ENCODE results near the gene DCTPP1. TPM values are rescaled to one million over a fixed set of nuclear protein-coding genes. Genes with fewer than 3 reads are reported as not detected.

DCTPP1 gene
- total and polyA plus RNA-seq, 2 of the 13 experiments (the other 11 are each of a cell fraction or from before 2014, with no cell fraction given): 54.8 to 74.4 TPM

- TF ChIP-seq ZNF746 (CRISPR knock-in tag; IDR thresholded peaks at IDR 0.05) (no peak; the same call in 1 of the 2 replicates), BORCS8-MEF2B (CRISPR knock-in tag; IDR thresholded peaks at IDR 0.05) (peak; percentile 93), ZNF7 (CRISPR knock-in tag; IDR thresholded peaks at IDR 0.05) (no peak), FOXP1 (IDR thresholded peaks at IDR 0.05) (no peak), FOXP1 (CRISPR knock-in tag; IDR thresholded peaks at IDR 0.05) (no peak), TAF15 (IDR thresholded peaks at IDR 0.05; ENCODE audit: low read depth, low read length, poor library complexity, severe bottlenecking) (no peak), ASH2L (IDR thresholded peaks at IDR 0.05; ENCODE audit: insufficient read length, low read depth, low read length) (peak; percentile 68), HOMEZ (CRISPR knock-in tag; IDR thresholded peaks at IDR 0.05; ENCODE audit: low read depth) (peak; percentile 90), HNF4G (IDR thresholded peaks at IDR 0.05; ENCODE audit: borderline replicate concordance, low read depth, low read length) (peak; percentile 30; the same call in 1 of the 2 replicates), HNF4G (CRISPR knock-in tag; IDR thresholded peaks at IDR 0.05; ENCODE audit: borderline replicate concordance, low read depth) (no peak), DR1 (CRISPR knock-in tag; IDR thresholded peaks at IDR 0.05) (peak; percentile 83), ZFP41 (CRISPR knock-in tag; IDR thresholded peaks at IDR 0.05; ENCODE audit: borderline replicate concordance) (no peak), ZC3H4 (CRISPR knock-in tag; IDR thresholded peaks at IDR 0.05; ENCODE audit: borderline replicate concordance) (no peak), MIER2 (CRISPR knock-in tag; IDR thresholded peaks at IDR 0.05) (peak; percentile 80), ZNF605 (CRISPR knock-in tag; IDR thresholded peaks at IDR 0.05) (peak; percentile 91)
- TF ChIP-seq, protein P1, sequence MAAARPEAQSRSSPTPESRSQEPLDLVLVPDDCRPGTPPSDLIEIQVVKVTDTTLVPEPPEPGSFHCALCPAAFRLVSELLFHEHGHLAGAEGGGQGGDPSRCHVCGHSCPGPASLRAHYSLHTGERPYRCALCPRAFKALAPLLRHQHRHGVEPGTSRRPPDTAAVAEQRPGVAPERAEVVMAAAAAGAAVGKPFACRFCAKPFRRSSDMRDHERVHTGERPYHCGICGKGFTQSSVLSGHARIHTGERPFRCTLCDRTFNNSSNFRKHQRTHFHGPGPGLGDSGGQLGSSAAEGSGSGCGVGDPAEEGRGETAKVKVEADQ (CRISPR knock-in tag; IDR thresholded peaks at IDR 0.05; ENCODE audit: borderline replicate concordance): 0 out of 2 replicates have a peak, but pooled peaks have one; percentile 65
- TF ChIP-seq, protein P2, sequence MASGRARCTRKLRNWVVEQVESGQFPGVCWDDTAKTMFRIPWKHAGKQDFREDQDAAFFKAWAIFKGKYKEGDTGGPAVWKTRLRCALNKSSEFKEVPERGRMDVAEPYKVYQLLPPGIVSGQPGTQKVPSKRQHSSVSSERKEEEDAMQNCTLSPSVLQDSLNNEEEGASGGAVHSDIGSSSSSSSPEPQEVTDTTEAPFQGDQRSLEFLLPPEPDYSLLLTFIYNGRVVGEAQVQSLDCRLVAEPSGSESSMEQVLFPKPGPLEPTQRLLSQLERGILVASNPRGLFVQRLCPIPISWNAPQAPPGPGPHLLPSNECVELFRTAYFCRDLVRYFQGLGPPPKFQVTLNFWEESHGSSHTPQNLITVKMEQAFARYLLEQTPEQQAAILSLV (CRISPR knock-in tag; IDR thresholded peaks at IDR 0.05; ENCODE audit: borderline replicate concordance): no peak
- TF ChIP-seq, protein P3, sequence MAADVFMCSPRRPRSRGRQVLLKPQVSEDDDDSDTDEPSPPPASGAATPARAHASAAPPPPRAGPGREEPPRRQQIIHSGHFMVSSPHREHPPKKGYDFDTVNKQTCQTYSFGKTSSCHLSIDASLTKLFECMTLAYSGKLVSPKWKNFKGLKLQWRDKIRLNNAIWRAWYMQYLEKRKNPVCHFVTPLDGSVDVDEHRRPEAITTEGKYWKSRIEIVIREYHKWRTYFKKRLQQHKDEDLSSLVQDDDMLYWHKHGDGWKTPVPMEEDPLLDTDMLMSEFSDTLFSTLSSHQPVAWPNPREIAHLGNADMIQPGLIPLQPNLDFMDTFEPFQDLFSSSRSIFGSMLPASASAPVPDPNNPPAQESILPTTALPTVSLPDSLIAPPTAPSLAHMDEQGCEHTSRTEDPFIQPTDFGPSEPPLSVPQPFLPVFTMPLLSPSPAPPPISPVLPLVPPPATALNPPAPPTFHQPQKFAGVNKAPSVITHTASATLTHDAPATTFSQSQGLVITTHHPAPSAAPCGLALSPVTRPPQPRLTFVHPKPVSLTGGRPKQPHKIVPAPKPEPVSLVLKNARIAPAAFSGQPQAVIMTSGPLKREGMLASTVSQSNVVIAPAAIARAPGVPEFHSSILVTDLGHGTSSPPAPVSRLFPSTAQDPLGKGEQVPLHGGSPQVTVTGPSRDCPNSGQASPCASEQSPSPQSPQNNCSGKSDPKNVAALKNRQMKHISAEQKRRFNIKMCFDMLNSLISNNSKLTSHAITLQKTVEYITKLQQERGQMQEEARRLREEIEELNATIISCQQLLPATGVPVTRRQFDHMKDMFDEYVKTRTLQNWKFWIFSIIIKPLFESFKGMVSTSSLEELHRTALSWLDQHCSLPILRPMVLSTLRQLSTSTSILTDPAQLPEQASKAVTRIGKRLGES (CRISPR knock-in tag; IDR thresholded peaks at IDR 0.05; ENCODE audit: borderline replicate concordance): peak; percentile 52; the same call in 1 of the 2 replicates
- TF ChIP-seq, protein P4, sequence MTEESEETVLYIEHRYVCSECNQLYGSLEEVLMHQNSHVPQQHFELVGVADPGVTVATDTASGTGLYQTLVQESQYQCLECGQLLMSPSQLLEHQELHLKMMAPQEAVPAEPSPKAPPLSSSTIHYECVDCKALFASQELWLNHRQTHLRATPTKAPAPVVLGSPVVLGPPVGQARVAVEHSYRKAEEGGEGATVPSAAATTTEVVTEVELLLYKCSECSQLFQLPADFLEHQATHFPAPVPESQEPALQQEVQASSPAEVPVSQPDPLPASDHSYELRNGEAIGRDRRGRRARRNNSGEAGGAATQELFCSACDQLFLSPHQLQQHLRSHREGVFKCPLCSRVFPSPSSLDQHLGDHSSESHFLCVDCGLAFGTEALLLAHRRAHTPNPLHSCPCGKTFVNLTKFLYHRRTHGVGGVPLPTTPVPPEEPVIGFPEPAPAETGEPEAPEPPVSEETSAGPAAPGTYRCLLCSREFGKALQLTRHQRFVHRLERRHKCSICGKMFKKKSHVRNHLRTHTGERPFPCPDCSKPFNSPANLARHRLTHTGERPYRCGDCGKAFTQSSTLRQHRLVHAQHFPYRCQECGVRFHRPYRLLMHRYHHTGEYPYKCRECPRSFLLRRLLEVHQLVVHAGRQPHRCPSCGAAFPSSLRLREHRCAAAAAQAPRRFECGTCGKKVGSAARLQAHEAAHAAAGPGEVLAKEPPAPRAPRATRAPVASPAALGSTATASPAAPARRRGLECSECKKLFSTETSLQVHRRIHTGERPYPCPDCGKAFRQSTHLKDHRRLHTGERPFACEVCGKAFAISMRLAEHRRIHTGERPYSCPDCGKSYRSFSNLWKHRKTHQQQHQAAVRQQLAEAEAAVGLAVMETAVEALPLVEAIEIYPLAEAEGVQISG (CRISPR knock-in tag; IDR thresholded peaks at IDR 0.05): peak; percentile 95
Measured at GRCh38 chr16:30429678-30430427, at the start of gene DCTPP1 (continued).

Measured in HepG2 (cell line).